Measurements from ENCODE around the gene ELL3. TPM values are rescaled to one million over a fixed set of nuclear protein-coding genes. Genes with fewer than 3 reads are reported as not detected.
A peak's percentile ranks its signal among the peaks of the same experiment; 100 is the strongest.

The ELL3 gene
- polyA plus RNA-seq, 1 donor from 2014 or later: 2.2 TPM

DNA sequence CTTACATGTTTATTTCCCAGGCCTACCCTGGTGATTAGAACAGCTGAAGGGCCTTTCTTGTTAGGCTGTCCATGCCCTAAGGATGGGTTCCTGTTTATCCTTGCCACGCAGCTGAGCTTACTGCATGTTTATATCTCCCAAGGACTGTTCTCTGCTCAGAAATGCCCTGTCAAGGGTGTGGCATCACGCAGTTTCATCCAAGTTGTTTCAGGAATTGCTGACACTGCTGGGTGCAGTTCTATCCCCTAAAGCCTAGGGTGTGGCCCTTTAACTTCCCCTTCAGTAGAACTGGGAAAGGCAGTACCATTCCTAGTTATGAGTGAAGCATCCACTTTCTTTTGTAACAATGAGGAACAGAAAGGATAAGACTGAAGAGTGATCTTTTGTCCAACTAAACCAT, 5.0 kb downstream of the ELL3 start:
- no peak overlapping the region for H3K9ac ChIP-seq (ENCODE audit: low read length)
- no peak overlapping the region for H3K4me2 ChIP-seq (ENCODE audit: low read length)
- H3K27me3 ChIP-seq (ENCODE audit: insufficient read depth, low read depth, low read length): peaks cover 9% of the 10 kb centered on the region
- no peaks in the 10 kb centered on the region for H3K79me2 ChIP-seq (replicated peaks; ENCODE audit: insufficient read depth, low read length)
- H3K36me3 ChIP-seq (ENCODE audit: insufficient read depth, low read length): peaks cover 6% of the 10 kb centered on the region
- H4K20me1 ChIP-seq (ENCODE audit: insufficient read depth): no peaks in the 10 kb centered on the region
- no peaks in the 10 kb centered on the region for H3K9me3 ChIP-seq (ENCODE audit: low read length)
- H2AFZ ChIP-seq (ENCODE audit: low read depth, low read length): no peak overlapping the region
- TF ChIP-seq, protein P1, sequence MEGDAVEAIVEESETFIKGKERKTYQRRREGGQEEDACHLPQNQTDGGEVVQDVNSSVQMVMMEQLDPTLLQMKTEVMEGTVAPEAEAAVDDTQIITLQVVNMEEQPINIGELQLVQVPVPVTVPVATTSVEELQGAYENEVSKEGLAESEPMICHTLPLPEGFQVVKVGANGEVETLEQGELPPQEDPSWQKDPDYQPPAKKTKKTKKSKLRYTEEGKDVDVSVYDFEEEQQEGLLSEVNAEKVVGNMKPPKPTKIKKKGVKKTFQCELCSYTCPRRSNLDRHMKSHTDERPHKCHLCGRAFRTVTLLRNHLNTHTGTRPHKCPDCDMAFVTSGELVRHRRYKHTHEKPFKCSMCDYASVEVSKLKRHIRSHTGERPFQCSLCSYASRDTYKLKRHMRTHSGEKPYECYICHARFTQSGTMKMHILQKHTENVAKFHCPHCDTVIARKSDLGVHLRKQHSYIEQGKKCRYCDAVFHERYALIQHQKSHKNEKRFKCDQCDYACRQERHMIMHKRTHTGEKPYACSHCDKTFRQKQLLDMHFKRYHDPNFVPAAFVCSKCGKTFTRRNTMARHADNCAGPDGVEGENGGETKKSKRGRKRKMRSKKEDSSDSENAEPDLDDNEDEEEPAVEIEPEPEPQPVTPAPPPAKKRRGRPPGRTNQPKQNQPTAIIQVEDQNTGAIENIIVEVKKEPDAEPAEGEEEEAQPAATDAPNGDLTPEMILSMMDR (IDR thresholded peaks at IDR 0.05; ENCODE audit: poor library complexity, severe bottlenecking): no peak
- TF ChIP-seq POLR2AphosphoS5 (IDR thresholded peaks at IDR 0.05): no peak
- no peak for TF ChIP-seq RAD21 (conservative IDR thresholded peaks at IDR 0.05)
- no peak for TF ChIP-seq EP300 (conservative IDR thresholded peaks at IDR 0.05; ENCODE audit: poor library complexity, severe bottlenecking)
- TF ChIP-seq EZH2 (IDR thresholded peaks at IDR 0.05; ENCODE audit: borderline replicate concordance, insufficient read depth, low read length, poor library complexity, severe bottlenecking): no peak
- no peak for TF ChIP-seq MXI1 (conservative IDR thresholded peaks at IDR 0.05; ENCODE audit: poor library complexity, severe bottlenecking)
- no peak for TF ChIP-seq TAF1 (IDR thresholded peaks at IDR 0.05; ENCODE audit: low read depth)
- no peak for TF ChIP-seq SMC3 (conservative IDR thresholded peaks at IDR 0.05; ENCODE audit: poor library complexity)
- TF ChIP-seq, protein P2, sequence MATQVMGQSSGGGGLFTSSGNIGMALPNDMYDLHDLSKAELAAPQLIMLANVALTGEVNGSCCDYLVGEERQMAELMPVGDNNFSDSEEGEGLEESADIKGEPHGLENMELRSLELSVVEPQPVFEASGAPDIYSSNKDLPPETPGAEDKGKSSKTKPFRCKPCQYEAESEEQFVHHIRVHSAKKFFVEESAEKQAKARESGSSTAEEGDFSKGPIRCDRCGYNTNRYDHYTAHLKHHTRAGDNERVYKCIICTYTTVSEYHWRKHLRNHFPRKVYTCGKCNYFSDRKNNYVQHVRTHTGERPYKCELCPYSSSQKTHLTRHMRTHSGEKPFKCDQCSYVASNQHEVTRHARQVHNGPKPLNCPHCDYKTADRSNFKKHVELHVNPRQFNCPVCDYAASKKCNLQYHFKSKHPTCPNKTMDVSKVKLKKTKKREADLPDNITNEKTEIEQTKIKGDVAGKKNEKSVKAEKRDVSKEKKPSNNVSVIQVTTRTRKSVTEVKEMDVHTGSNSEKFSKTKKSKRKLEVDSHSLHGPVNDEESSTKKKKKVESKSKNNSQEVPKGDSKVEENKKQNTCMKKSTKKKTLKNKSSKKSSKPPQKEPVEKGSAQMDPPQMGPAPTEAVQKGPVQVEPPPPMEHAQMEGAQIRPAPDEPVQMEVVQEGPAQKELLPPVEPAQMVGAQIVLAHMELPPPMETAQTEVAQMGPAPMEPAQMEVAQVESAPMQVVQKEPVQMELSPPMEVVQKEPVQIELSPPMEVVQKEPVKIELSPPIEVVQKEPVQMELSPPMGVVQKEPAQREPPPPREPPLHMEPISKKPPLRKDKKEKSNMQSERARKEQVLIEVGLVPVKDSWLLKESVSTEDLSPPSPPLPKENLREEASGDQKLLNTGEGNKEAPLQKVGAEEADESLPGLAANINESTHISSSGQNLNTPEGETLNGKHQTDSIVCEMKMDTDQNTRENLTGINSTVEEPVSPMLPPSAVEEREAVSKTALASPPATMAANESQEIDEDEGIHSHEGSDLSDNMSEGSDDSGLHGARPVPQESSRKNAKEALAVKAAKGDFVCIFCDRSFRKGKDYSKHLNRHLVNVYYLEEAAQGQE (IDR thresholded peaks at IDR 0.05; ENCODE audit: borderline replicate concordance): no peak
- H3K4me3 ChIP-seq (ENCODE audit: low read length): no peak overlapping the region
- H3K9me2 ChIP-seq (ENCODE audit: insufficient read depth, low read length): no peaks in the 10 kb centered on the region
- H3K27ac ChIP-seq (ENCODE audit: low read length): no peak overlapping the region
- H3F3A ChIP-seq (ENCODE audit: insufficient read depth, low read length, poor library complexity, severe bottlenecking): no peaks in the 10 kb centered on the region

DNA sequence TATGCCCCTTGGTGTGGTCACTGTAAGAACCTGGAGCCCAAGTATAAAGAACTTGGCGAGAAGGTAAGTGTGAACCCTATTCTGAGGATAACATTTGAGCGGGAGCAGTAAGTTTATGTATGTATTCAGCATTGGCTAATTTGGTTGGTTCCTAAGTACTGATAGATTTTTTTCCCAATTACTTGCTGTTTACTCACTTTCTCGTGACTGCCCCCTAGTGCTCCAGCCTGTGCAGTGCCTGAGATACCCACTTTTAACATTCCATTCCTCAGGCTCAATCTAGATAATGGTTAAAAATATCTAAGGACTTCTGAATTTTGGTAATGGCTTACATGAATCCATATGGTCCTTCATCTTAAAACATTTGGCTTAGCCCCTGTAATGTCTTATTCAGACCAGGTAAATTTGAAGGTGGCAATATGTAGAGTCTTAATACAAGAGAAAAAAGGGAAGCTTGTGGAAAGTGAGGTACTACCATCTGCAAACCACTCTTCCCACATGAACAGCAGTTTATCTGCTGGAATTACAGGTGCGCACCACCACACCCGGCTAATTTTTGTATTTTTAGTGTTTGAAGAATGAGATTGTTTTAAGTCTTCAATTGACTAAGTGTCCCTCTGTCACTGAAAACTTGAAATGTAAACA, 7.1 kb downstream of the ELL3 start:
- Histone ChIP-seq H3K4me2 (ENCODE audit: low read length) (no peak overlapping the region), H3F3A (ENCODE audit: insufficient read depth, low read length, poor library complexity, severe bottlenecking) (no peaks in the 10 kb centered on the region), H3K27ac (ENCODE audit: low read length) (no peak overlapping the region), H3K79me2 (replicated peaks; ENCODE audit: insufficient read depth, low read length) (no peaks in the 10 kb centered on the region), H3K9me3 (ENCODE audit: low read length) (no peaks in the 10 kb centered on the region), H2AFZ (ENCODE audit: low read depth, low read length) (no peak overlapping the region), H3K4me3 (ENCODE audit: low read length) (no peak overlapping the region), H3K9me2 (ENCODE audit: insufficient read depth, low read length) (no peaks in the 10 kb centered on the region), H3K9ac (ENCODE audit: low read length) (no peak overlapping the region), H4K20me1 (ENCODE audit: insufficient read depth) (no peaks in the 10 kb centered on the region), H3K27me3 (ENCODE audit: insufficient read depth, low read depth, low read length) (no peaks in the 10 kb centered on the region), H3K36me3 (ENCODE audit: insufficient read depth, low read length) (peaks cover 6% of the 10 kb centered on the region)
- TF ChIP-seq TAF1 (IDR thresholded peaks at IDR 0.05; ENCODE audit: low read depth): no peak
- TF ChIP-seq, protein P1 (IDR thresholded peaks at IDR 0.05; ENCODE audit: poor library complexity, severe bottlenecking): peak; percentile 74
- TF ChIP-seq SMC3 (conservative IDR thresholded peaks at IDR 0.05; ENCODE audit: poor library complexity): peak; percentile 51
- no peak for TF ChIP-seq POLR2AphosphoS5 (IDR thresholded peaks at IDR 0.05)
- TF ChIP-seq RAD21 (conservative IDR thresholded peaks at IDR 0.05): peak; percentile 50
- TF ChIP-seq, protein P2 (IDR thresholded peaks at IDR 0.05; ENCODE audit: borderline replicate concordance): no peak
- no peak for TF ChIP-seq EZH2 (IDR thresholded peaks at IDR 0.05; ENCODE audit: borderline replicate concordance, insufficient read depth, low read length, poor library complexity, severe bottlenecking)
